ENCODE measurements around the gene ITGA3.

DNA sequence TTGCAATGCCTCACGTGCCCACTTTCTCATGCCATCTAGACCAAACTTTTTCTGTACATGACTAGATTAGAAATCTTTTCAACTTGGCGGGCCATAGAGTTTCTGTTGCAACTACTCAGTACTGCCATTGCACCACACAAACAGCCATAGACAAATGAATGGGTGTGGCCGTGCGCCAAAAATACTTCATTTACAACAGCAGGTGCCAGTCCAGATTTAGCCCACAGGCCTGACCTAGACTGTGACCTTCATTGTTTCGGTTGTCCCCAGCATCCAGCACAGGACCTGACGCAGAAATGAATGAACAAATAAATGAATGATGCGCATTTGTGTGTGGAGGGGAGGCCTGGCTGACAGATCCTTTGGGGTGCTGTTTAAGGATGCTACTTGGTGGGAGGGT, 24.9 kb downstream of the ITGA3 start:
- TF ChIP-seq, protein P1, sequence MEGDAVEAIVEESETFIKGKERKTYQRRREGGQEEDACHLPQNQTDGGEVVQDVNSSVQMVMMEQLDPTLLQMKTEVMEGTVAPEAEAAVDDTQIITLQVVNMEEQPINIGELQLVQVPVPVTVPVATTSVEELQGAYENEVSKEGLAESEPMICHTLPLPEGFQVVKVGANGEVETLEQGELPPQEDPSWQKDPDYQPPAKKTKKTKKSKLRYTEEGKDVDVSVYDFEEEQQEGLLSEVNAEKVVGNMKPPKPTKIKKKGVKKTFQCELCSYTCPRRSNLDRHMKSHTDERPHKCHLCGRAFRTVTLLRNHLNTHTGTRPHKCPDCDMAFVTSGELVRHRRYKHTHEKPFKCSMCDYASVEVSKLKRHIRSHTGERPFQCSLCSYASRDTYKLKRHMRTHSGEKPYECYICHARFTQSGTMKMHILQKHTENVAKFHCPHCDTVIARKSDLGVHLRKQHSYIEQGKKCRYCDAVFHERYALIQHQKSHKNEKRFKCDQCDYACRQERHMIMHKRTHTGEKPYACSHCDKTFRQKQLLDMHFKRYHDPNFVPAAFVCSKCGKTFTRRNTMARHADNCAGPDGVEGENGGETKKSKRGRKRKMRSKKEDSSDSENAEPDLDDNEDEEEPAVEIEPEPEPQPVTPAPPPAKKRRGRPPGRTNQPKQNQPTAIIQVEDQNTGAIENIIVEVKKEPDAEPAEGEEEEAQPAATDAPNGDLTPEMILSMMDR (IDR thresholded peaks at IDR 0.05; ENCODE audit: low read depth, low read length) = no peak
- TF ChIP-seq POLR2A (IDR thresholded peaks at IDR 0.05; ENCODE audit: extremely low read depth, insufficient read length) (no peak), MYC (IDR thresholded peaks at IDR 0.05; ENCODE audit: low read depth, low read length) (no peak)
- TF ChIP-seq, protein P2, sequence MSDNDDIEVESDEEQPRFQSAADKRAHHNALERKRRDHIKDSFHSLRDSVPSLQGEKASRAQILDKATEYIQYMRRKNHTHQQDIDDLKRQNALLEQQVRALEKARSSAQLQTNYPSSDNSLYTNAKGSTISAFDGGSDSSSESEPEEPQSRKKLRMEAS (IDR thresholded peaks at IDR 0.05; ENCODE audit: low read depth, low read length) = no peak

Measured in NB4 (cell line).